GM12891 (cell line): ENCODE results near the gene EML3.

Source experiments
- POLR2A ChIP-seq: IDR thresholded peaks from 2 replicates; pipeline ENCODE4 v1.6.1; 2011; ENCODE audit warnings: low read depth, low read length, control low read depth
- POLR2AphosphoS5 ChIP-seq: IDR thresholded peaks from 2 replicates; pipeline ENCODE4 v1.6.1; 2011; ENCODE audit warnings: low read depth, low read length, control low read depth
- SPI1 ChIP-seq: IDR thresholded peaks from 2 replicates; pipeline ENCODE4 v1.6.1; 2011; ENCODE audit warnings: low read depth, low read length, control low read depth

DNA sequence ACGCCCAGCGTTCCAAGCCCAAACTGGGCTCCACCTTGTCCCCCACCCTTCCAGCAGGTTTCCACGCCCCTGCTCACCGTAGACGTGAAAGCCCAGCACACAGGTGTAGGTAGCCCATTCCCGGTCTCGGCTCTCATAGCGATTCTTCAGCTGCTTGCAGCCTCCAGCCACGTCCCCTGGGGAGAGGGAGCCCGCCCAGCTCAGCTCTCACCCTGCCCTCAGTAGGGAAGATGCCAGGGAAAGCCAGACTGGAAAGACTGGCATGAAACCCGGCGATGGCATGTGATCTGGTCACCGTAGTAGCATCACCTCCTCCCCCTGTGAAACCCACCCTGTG lies 9.5 kb downstream of the EML3 start:
- TF ChIP-seq POLR2AphosphoS5 (no peak), POLR2A (no peak), SPI1 (no peak)
